GM20000 (cell line): ENCODE measurements around the gene MROH8.
"Not testable (repeated sequence)": the region's sequence is repeated elsewhere in the genome, so short reads cannot be mapped to it uniquely, and the experiment has no call there.

Experiments used
- DNase-seq: peaks from one replicate; pipeline ENCODE4 v3.0.0; 2012; ENCODE audit warnings: low spot score
- CTCF ChIP-seq: IDR thresholded peaks from 2 replicates; pipeline ENCODE4 v1.5.1; 2012; ENCODE audit warnings: mild to moderate bottlenecking, control low read depth; ENCODE audit errors: extremely low read depth, missing control alignments

Gene MROH8

DNA sequence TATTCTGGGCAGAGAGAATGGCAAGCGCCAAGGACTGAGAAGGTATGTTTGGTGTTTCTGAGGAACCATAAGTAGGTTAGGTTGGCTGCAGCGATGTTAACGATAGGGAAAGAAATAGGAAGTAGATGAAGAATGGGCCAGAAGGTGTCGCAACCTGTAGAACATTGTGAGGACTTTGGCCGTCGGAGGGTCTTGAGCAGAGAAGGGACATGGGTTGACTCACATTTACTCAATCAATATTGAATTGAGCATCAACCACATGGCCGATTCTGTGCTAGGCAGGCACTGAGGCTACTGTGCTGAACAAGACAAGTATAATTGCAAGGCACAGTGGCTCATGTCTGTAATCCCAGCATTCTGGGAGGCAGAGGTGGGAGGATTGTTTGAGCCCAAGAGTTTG, 27.1 kb downstream of the MROH8 start:
- no peak for TF ChIP-seq CTCF
- DNase-seq: no peak

DNA sequence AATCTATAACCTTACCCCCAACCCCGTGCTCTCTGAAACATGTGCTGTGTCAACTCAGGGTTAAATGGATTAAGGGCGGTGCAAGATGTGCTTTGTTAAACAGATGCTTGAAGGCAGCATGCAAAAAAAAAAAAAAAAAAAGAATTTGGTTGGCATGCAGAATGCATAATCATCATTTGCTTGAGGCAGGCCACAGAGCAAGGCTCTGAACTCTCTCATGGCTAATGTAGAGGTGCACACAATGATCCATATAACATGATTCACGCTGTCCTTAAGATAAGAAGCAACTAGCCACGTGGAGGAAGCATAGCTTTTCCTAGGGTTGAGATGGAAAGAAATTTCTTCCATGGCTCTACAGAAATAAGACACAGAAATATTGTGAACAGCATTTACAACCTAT, 27.8 kb downstream of the MROH8 start:
- TF ChIP-seq CTCF: no peak
- DNase-seq: no peak

DNA sequence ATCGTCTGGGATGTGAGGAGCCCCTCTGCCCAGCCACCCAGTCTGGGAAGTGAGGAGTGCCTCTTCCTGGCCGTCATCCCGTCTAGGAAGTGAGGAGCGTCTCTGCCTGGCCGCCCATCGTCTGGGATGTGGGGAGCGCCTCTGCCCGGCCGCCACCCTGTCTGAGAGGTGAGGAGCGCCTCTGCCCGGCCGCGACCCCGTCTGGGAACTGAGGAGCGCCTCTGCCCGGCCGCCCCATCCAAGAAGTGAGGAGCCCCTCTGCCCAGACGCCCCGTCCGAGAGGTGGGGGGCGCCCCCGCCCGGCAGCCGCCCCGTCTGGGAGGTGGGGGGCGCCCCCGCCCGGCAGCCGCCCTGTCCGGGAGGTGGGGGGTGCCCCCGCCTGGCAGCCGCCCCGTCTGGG, 28.5 kb downstream of the MROH8 start:
- DNase-seq: not testable (repeated sequence)

DNA sequence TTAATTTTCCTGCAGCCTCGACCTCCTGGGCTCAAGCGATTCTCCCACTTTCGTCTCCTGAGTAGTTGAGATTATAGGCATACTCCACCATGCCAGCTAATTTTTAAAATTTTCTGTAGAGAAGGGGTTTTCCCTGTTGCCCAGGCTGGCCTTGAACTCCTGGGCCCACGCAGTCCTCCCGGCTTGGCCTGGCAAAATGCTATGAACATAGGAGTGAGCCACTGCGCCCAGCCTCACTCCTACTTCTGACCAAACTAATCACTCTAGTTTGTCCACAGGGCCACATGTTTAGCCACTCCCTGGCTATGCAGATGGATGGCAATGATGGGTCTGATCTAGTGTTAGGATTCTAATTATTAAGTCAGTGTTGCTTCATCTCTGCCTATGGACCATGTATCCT, 32.1 kb downstream of the MROH8 start:
- TF ChIP-seq CTCF: no peak
- DNase-seq: no peak

DNA sequence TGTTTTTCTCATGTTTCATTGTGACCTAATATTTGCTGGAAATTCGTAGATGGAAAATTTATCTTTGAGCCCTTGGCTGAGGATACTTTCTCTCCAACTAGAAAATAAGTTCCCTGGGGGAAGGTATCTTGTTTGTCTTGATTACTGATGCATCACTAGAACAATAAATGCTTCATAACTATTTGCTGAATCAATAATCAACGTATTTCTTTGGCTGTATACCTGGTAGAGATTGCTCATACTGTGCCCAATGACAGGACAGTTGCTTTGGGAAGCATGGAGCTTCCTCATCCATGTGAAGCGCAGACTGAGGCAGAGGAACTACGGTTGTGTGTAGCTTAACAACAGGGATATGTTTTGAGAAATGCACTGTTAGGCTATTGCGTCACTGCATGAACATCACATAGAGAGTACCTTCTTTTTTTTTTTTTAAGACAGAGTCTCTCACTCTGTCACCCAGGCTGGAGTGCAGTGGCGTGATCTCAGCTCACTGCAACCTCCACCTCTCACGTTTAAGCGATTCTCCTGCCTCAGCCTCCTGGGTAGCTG, 34.4 kb downstream of the MROH8 start:
- DNase-seq: no peak
- no peak for TF ChIP-seq CTCF

DNA sequence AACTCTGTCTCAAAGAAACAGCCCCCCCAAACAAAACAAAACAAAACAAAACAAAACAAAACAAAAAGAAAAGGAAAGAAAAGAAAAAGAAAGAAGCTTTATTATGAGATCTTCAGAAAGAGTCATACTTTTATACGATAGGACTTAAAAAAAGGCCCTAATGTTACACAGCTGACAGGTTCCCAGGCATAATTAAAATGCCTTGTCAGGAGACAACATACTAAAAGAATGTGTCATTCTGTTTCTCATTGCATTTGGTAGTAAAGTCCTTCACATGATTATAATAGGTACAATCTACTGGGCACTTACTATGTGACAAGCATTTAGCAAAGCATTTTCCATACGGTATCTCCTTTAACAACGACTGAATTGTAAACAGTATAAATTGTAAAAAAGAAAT, 36.6 kb downstream of the MROH8 start:
- no peak for TF ChIP-seq CTCF
- DNase-seq: no peak

GRCh38 chr20:37137547-37137946, 41.8 kb downstream of the MROH8 start:
- TF ChIP-seq CTCF: no peak
- DNase-seq: no peak

DNA sequence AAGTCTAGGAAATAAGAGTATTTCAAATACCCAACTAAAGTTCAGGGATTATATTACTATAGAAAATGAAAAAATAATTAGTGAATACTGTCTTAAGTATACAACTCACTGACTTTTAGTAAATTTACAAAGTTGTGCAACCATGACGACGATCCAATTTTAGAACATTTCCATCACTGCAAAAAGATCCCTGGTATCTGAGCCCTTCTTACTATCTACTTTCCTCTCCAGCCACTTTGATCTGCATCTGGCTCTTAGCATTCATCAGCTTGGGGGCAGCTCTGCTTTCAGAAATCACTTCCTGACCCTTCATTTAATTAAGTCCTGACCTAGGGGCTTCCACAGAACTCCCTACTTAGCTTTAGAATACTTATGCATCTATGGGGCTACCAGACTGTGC, 45.4 kb downstream of the MROH8 start:
- DNase-seq: no peak
- TF ChIP-seq CTCF: no peak
